WI38 (cell line): ENCODE data around the gene GDI1.

Experiments used
- H3K4me3 ChIP-seq: 2 replicates; pipeline ENCODE4 v1.5.1; 2011; ENCODE audit warnings: low read depth, mild to moderate bottlenecking, control low read depth, low read length
- CTCF ChIP-seq: IDR thresholded peaks from 2 replicates; pipeline ENCODE4 v1.5.1; 2012; ENCODE audit warnings: low read depth, mild to moderate bottlenecking, control low read depth, low read length

Gene GDI1

GRCh38 chrX:154404625-154405192, 32.2 kb upstream of the GDI1 start:
- no peak overlapping the region for H3K4me3 ChIP-seq
- no peak for TF ChIP-seq CTCF

- H3K4me3 ChIP-seq: peak overlapping the region; percentile 64
- no peak for TF ChIP-seq CTCF
These were observed 28.2 kb upstream of the GDI1 start for GRCh38 chrX:154408659-154409221.

GRCh38 chrX:154409222-154409871, 27.6 kb upstream of the GDI1 start, which contains the start of gene DNASE1L1:
TSS of gene DNASE1L1 (minus strand) at chrX:154409254. CDS start at chrX:154405568, 3,686 bp downstream.
- H3K4me3 ChIP-seq: peak within 1 kb of the TSS; percentile 64

GRCh38 chrX:154411981-154412340, 25.0 kb upstream of the GDI1 start:
- TF ChIP-seq CTCF: no peak
- H3K4me3 ChIP-seq: peak overlapping the region; percentile 65

More at GRCh38 chrX:154409222-154409871, 27.6 kb upstream of the GDI1 start, which contains the start of gene DNASE1L1:
- no peak for TF ChIP-seq CTCF

GRCh38 chrX:154412468-154412867, 24.5 kb upstream of the GDI1 start:
- TF ChIP-seq CTCF: no peak
- H3K4me3 ChIP-seq: peak overlapping the region; percentile 65

- H3K4me3 ChIP-seq: no peak overlapping the region
- TF ChIP-seq CTCF: no peak
These were observed 23.8 kb upstream of the GDI1 start for GRCh38 chrX:154413142-154413541.

- no peak overlapping the region for H3K4me3 ChIP-seq
- no peak for TF ChIP-seq CTCF
These were observed 19.8 kb upstream of the GDI1 start for GRCh38 chrX:154417157-154417556.
